Sigmoid colon (tissue), 7 donors: ENCODE results near the gene ATMIN. TPM values are rescaled to one million over a fixed set of nuclear protein-coding genes. Genes with fewer than 3 reads are reported as not detected.

Experiments
- DNase-seq: peaks from one replicate; pipeline ENCODE4 v3.0.0-alpha.2; 2019
- H3K27ac ChIP-seq, 4 donors: fragments of 200-600 bp; sonication (generic); one replicate each; pipeline ENCODE4 v1.5.1; 2016 to 2019; ENCODE audit warnings: mild to moderate bottlenecking in 1 of 4
- H3K27me3 ChIP-seq, 3 donors: fragments of 200-600 bp; sonication (generic); one replicate each; pipeline ENCODE4 v1.5.1; 2019; ENCODE audit warnings: mild to moderate bottlenecking in 1 of 3
- H3K36me3 ChIP-seq, 4 donors: fragments of 200-600 bp; sonication (generic); one replicate each; pipeline ENCODE4 v1.5.1; 2016 to 2019
- H3K4me1 ChIP-seq, 4 donors: fragments of 200-600 bp; sonication (generic); one replicate each; pipeline ENCODE4 v1.5.1; 2017 to 2019
- H3K4me3 ChIP-seq, 4 donors: fragments of 200-600 bp; sonication (generic); one replicate each; pipeline ENCODE4 v1.5.1; 2017 to 2019; ENCODE audit warnings: mild to moderate bottlenecking in 2 of 4, moderate library complexity in 1 of 4
- H3K9me3 ChIP-seq, 4 donors: fragments of 200-600 bp in 3 of 4; sonication (generic) in 3 of 4; one replicate each; pipeline versions ENCODE4 v1.5.1 to v1.6.1; 2013 to 2019
- CTCF ChIP-seq, 4 experiments: fragments of 450-650 bp in 3 of 4; fragments of 200-600 bp in 1 of 4; IDR thresholded peaks; one replicate each; pipeline ENCODE4 v1.5.1; 2016 to 2019; ENCODE audit warnings: antibody characterized with exemption in 4 of 4, mild to moderate bottlenecking in 3 of 4, moderate library complexity in 2 of 4
- EP300 ChIP-seq, 4 donors: sonication (generic); formaldehyde crosslinking; IDR thresholded peaks; one replicate each; pipeline ENCODE4 v1.6.1; 2017; ENCODE audit warnings: antibody characterized with exemption in 4 of 4
- POLR2A ChIP-seq, 2 donors: fragments of 450-650 bp; IDR thresholded peaks; one replicate each; pipeline ENCODE4 v1.6.1; 2016; ENCODE audit warnings: antibody characterized with exemption in 2 of 2, mild to moderate bottlenecking in 2 of 2, moderate library complexity in 2 of 2
- POLR2AphosphoS5 ChIP-seq, 4 donors: sonication (generic); formaldehyde crosslinking; IDR thresholded peaks; one replicate each; pipeline ENCODE4 v1.6.1; 2017; ENCODE audit warnings: antibody characterized with exemption in 4 of 4
- whole genome bisulfite sequencing, 2 donors: extraction: QIAGEN DNeasy Blood & Tissue Kit; methylation state at CpG; one replicate each; pipeline ENCODE4 v1.1.7; 2013; 5-methylcytosine and 5-hydroxymethylcytosine counted together
- intact Hi-C: fragments of 100-400 bp; cut with DNase I; formaldehyde crosslinking; loops from one replicate; pipeline ENCODE4 v1.15.1; 2023
- polyA plus RNA-seq, 3 donors: library from polyadenylated mRNA; stranded (reverse); fragments of 200-250 nt; gene quantifications; one replicate each; pipeline ENCODE4 v1.2.3, GENCODE V29; 2013
- small RNA-seq, 3 donors: library from RNA; depleted of rRNA; stranded (forward); fragments of <200 nt; gene quantifications; one replicate each; pipeline ENCODE3, GENCODE V24; 2016
- total RNA-seq, 4 donors: library from RNA; depleted of rRNA; stranded (reverse); fragments of >200 nt; gene quantifications; one replicate each; pipeline ENCODE4 v1.1.0, GENCODE V29; 2016
- donor health status: healthy with polysubstance abuse.
- donor health status: Bipolar disorder and iron deficiency.
- donor health status: healthy.

The ATMIN gene
- total and polyA plus RNA-seq, 7 donors = 14.1 to 31.9 (median 26.3) TPM

DNA sequence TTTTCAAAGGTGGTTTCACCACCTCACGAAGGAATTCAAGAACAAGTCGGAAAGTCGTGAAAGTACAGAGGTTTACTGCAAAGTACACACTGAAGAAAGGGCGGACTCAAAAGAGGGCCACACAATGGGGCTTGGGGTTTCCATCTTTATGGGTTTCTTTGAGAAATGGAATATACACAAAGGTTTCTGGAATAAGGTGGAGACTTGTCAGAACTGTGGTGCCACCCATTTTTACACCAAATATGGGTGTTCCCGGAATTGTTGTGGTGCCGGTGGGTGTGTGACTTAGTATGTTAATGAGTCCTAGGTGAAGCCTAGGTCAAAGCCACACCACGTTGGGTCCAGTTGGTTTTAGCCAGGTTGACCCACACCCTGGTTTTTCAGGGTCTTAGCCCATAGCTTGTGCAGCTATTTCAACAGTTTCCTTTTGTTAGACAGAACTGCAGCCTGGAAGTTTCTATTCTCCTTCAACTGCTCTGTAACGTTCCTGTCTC, 61.1 kb downstream of the ATMIN start:
- peak overlapping the region in 3 of 4 donors; percentile 75 to 90 (median 83) for H3K4me3 ChIP-seq

More for the DNA sequence above, 61.1 kb downstream of the ATMIN start:
- intact Hi-C loops = loop anchor here (1.0 to 5.0 kb wide), 3 partner anchors 19 to 89 kb away; partner anchors contain the start of genes ATMIN, C16orf46, CENPN and CMC2
- H3K27me3 ChIP-seq = no peaks in the 10 kb centered on the region
- WGBS, 2 donors = 21 to 47% methylated on average over 8 of the region's 8 CpGs
- no peak for DNase-seq
- H3K36me3 ChIP-seq = no peaks in the 10 kb centered on the region
- no peaks in the 10 kb centered on the region for H3K9me3 ChIP-seq
- TF ChIP-seq POLR2A (IDR thresholded peaks at IDR 0.05) (no peak), POLR2AphosphoS5 (IDR thresholded peaks at IDR 0.05) (no peak), CTCF (IDR thresholded peaks at IDR 0.05) (no peak), EP300 (IDR thresholded peaks at IDR 0.05) (no peak)
- H3K4me1 ChIP-seq = peaks cover 0 to 12% (median 2%) of the 10 kb centered on the region in 4 donors
- H3K27ac ChIP-seq = peak overlapping the region; percentile 42 to 85 (median 72)

Small RNA genes lying within 50 kb of the gene (small RNA-seq; reads per million reads assigned to genes)
- 0 reads per million in 3 donors for gene AC092718.3

Other genes with a start within 250 kb of the ATMIN start
- 1 to 10 TPM; 2.5 to 8.8 (median 3.5) TPM for gene CDYL2, start 231.2 kb upstream of the ATMIN start, total RNA-seq
- gene CDYL2, start 231.2 kb upstream of the ATMIN start, polyA plus RNA-seq = 1 to 10 TPM; 1.2 to 1.9 (median 1.2) TPM
- 10 to 100 TPM; 35.2 to 54.6 (median 45.7) TPM for gene CMC2, start 29.0 kb upstream of the ATMIN start, total RNA-seq
- 100 to 1,000 TPM; 107 to 136 (median 124) TPM for gene CMC2, start 29.0 kb upstream of the ATMIN start, polyA plus RNA-seq
- 1 to 10 TPM; 3.8 to 5.3 (median 4.2) TPM for gene CENPN, start 28.6 kb upstream of the ATMIN start, total RNA-seq
- gene CENPN, start 28.6 kb upstream of the ATMIN start, polyA plus RNA-seq = 10 to 100 TPM in 2 of 3 donors, 1 to 10 TPM in 1; 5.4 to 12.1 (median 10.4) TPM
- 1 to 10 TPM in 1 of 4 donors, under 1 TPM in 1, not detected in 2; 0.27 to 1.1 TPM for gene C16orf46, start 41.4 kb downstream of the ATMIN start, total RNA-seq
- 1 to 10 TPM in 1 of 3 donors, not detected in 2; 1.1 TPM for gene C16orf46, start 41.4 kb downstream of the ATMIN start, polyA plus RNA-seq
- 10 to 100 TPM; 18.3 to 27.8 (median 23.6) TPM for gene GCSH, start 60.6 kb downstream of the ATMIN start, total RNA-seq
- 10 to 100 TPM; 16.8 to 19.0 (median 18.3) TPM for gene GCSH, start 60.6 kb downstream of the ATMIN start, polyA plus RNA-seq
- gene BCO1, start 202.8 kb downstream of the ATMIN start, total RNA-seq = 1 to 10 TPM in 2 of 4 donors, under 1 TPM in 1, not detected in 1; 0.83 to 3.1 (median 2.1) TPM
- 1 to 10 TPM; 2.8 to 6.2 (median 4.2) TPM for gene BCO1, start 202.8 kb downstream of the ATMIN start, polyA plus RNA-seq